ENCODE measurements around the gene CD2AP.
"Not testable (repeated sequence)": the region's sequence is repeated elsewhere in the genome, so short reads cannot be mapped to it uniquely, and the experiment has no call there.

CD2AP gene

GRCh38 chr6:47478233-47479139 is 897 bp downstream of the CD2AP start:
- peaks cover 0 to 24% (median 11%) of the 10 kb centered on the region in 4 donors for H3K4me1 ChIP-seq
- peak overlapping the region; percentile 81 to 91 for H3K4me3 ChIP-seq
- no peaks in the 10 kb centered on the region for H3K36me3 ChIP-seq
- peak in 1 of 2 donors; percentile 22 for DNase-seq
- no peaks in the 10 kb centered on the region for H3K9me3 ChIP-seq
- no peaks in the 10 kb centered on the region for H3K27me3 ChIP-seq
- TF ChIP-seq, protein P1, sequence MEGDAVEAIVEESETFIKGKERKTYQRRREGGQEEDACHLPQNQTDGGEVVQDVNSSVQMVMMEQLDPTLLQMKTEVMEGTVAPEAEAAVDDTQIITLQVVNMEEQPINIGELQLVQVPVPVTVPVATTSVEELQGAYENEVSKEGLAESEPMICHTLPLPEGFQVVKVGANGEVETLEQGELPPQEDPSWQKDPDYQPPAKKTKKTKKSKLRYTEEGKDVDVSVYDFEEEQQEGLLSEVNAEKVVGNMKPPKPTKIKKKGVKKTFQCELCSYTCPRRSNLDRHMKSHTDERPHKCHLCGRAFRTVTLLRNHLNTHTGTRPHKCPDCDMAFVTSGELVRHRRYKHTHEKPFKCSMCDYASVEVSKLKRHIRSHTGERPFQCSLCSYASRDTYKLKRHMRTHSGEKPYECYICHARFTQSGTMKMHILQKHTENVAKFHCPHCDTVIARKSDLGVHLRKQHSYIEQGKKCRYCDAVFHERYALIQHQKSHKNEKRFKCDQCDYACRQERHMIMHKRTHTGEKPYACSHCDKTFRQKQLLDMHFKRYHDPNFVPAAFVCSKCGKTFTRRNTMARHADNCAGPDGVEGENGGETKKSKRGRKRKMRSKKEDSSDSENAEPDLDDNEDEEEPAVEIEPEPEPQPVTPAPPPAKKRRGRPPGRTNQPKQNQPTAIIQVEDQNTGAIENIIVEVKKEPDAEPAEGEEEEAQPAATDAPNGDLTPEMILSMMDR (IDR thresholded peaks at IDR 0.05): no peak
- H3K27ac ChIP-seq: peak overlapping the region; percentile 94 to 97
- intact Hi-C loops (cut with DNase I; ENCODE audit: low total_unique reads): no loop called here

- TF ChIP-seq, protein P1 (IDR thresholded peaks at IDR 0.05): no peak
- no peak for DNase-seq
- Histone ChIP-seq H3K27ac (peak overlapping the region; percentile 94 to 97), H3K9me3 (no peaks in the 10 kb centered on the region), H3K4me3 (peak overlapping the region; percentile 81 to 91), H3K4me1 (peaks cover 0 to 30% (median 11%) of the 10 kb centered on the region in 4 donors), H3K27me3 (no peaks in the 10 kb centered on the region), H3K36me3 (no peaks in the 10 kb centered on the region)
- intact Hi-C loops (cut with DNase I; ENCODE audit: low total_unique reads): no loop called here
Observed at GRCh38 chr6:47479140-47479508, 1.5 kb downstream of the CD2AP start.

DNA sequence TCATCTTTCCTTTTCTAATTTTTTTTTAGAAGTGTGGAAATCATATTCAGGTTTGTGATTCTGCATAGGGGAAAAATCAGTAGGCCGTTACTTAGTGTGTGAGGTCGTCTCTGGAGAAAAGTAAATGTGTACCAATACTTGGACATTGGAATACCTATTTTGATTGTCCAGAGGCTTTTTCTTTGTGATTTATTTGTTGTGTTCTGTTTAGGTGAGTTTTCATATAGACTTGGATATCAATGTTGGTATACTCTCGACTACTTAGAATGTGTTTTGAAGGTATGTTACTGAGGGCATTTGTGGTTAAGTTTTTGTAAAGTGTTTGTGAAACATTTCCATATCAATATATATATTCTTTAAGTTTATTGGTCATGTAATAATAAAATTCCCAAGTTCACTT is 2.3 kb downstream of the CD2AP start:
- no peaks in the 10 kb centered on the region for H3K9me3 ChIP-seq
- peaks cover 0 to 38% (median 11%) of the 10 kb centered on the region in 4 donors for H3K4me1 ChIP-seq
- H3K27me3 ChIP-seq: no peaks in the 10 kb centered on the region
- TF ChIP-seq, protein P1 (IDR thresholded peaks at IDR 0.05): no peak
- intact Hi-C loops (cut with DNase I; ENCODE audit: low total_unique reads): no loop called here
- H3K27ac ChIP-seq: no peak overlapping the region
- no peaks in the 10 kb centered on the region for H3K36me3 ChIP-seq
- no peak for DNase-seq
- no peak overlapping the region for H3K4me3 ChIP-seq

DNA sequence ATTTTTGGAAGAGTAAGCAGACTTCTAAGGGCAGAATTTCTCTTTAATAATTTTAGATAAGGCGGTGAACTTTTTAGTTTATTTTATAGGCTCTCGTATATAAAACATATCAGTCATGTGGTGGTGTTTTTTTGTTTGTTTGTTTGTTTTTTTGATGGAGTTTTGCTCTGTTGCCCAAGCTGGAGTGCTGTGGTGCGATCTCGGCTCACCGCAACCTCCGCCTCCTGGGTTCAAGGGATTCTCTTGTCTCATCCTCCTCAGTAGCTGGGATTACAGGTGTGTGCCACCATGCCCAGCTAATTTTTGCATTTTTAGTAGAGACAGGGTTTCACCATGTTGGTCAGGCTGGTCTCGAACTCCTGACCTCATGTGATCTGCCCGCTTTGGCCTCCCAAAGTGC is 3.6 kb downstream of the CD2AP start:
- H3K27me3 ChIP-seq; DNase-seq; H3K4me3 ChIP-seq; H3K27ac ChIP-seq; H3K36me3 ChIP-seq; H3K9me3 ChIP-seq; intact Hi-C loops (cut with DNase I; ENCODE audit: low total_unique reads): not testable (repeated sequence)
- peaks cover 0 to 44% (median 11%) of the 10 kb centered on the region in 4 donors for H3K4me1 ChIP-seq

GRCh38 chr6:47481806-47482205 is 4.2 kb downstream of the CD2AP start:
- Histone ChIP-seq H3K27me3 (no peaks in the 10 kb centered on the region), H3K9me3 (no peaks in the 10 kb centered on the region), H3K27ac (no peak overlapping the region), H3K4me1 (peaks cover 0 to 47% (median 11%) of the 10 kb centered on the region in 4 donors), H3K36me3 (no peaks in the 10 kb centered on the region), H3K4me3 (no peak overlapping the region)
- TF ChIP-seq, protein P1 (IDR thresholded peaks at IDR 0.05): no peak
- intact Hi-C loops (cut with DNase I; ENCODE audit: low total_unique reads): no loop called here
- no peak for DNase-seq

DNA sequence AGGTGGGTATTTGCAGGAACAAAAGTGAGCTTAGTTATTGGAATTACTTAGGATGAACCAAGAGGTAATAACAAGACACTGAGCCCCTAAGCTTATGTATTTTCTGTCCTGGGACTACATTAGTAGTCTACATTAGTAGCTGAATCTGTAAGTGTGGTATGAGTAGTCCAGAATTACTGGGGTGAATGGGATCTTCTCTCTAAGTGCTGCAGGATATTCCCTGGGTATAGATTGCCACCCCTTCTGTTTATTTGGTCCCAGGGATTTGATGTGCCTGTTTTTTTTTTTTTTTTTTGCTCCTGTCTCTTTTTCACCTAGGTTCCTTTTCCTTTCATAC is 5.9 kb downstream of the CD2AP start:
- DNase-seq: no peak

More for the DNA sequence above, 5.9 kb downstream of the CD2AP start:
- intact Hi-C loops (cut with DNase I; ENCODE audit: low total_unique reads): no loop called here
- TF ChIP-seq, protein P1 (IDR thresholded peaks at IDR 0.05): no peak
- peaks cover 0 to 47% (median 11%) of the 10 kb centered on the region in 4 donors for H3K4me1 ChIP-seq
- H3K27ac ChIP-seq: no peak overlapping the region
- no peaks in the 10 kb centered on the region for H3K36me3 ChIP-seq
- H3K9me3 ChIP-seq: no peaks in the 10 kb centered on the region
- H3K27me3 ChIP-seq: no peaks in the 10 kb centered on the region
- H3K4me3 ChIP-seq: no peak overlapping the region

Data from tibial artery (tissue), 4 donors.